ENCODE measurements around the gene TMEM123.

TMEM123 gene

DNA sequence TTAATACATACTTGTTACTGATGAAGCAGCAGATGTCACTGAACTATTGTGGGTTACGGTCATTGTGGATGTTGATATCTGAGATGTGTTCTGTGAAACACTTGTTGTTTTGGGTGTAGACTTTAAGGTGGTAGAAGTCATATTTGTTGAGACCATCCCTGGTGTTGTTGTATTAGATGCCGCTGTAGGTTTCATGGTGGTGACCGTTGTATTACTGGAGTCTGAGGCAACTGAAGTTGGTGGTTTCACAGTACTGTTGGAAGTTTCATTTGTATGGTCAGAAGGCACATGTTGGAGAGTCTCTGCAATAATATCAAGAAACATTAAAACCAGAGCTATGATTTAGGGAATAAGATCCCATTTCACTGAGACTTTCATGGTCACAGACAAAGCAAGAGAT, 50.7 kb downstream of the TMEM123 start:
- TF ChIP-seq, protein P1, sequence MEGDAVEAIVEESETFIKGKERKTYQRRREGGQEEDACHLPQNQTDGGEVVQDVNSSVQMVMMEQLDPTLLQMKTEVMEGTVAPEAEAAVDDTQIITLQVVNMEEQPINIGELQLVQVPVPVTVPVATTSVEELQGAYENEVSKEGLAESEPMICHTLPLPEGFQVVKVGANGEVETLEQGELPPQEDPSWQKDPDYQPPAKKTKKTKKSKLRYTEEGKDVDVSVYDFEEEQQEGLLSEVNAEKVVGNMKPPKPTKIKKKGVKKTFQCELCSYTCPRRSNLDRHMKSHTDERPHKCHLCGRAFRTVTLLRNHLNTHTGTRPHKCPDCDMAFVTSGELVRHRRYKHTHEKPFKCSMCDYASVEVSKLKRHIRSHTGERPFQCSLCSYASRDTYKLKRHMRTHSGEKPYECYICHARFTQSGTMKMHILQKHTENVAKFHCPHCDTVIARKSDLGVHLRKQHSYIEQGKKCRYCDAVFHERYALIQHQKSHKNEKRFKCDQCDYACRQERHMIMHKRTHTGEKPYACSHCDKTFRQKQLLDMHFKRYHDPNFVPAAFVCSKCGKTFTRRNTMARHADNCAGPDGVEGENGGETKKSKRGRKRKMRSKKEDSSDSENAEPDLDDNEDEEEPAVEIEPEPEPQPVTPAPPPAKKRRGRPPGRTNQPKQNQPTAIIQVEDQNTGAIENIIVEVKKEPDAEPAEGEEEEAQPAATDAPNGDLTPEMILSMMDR (IDR thresholded peaks at IDR 0.05): no peak

DNA sequence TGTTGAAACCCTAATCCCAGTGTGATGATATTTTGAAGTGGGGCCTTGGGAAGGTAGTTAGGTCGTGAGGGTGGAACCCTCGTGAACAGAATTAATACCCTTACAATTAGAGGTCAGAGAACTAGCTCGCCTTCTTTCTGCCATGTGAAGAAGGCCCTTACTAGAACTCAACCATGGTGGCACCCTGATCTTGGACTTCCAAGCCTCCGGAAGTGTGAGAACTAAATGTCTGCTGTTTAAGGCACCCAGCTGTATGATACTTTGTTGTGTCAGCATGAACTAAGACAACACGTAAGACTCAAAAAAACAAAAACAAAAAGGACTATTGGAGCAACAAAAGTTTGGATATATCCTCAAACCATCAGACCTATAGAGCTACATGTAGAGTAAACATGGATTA, 52.0 kb downstream of the TMEM123 start:
- TF ChIP-seq, protein P1 (IDR thresholded peaks at IDR 0.05): no peak

DNA sequence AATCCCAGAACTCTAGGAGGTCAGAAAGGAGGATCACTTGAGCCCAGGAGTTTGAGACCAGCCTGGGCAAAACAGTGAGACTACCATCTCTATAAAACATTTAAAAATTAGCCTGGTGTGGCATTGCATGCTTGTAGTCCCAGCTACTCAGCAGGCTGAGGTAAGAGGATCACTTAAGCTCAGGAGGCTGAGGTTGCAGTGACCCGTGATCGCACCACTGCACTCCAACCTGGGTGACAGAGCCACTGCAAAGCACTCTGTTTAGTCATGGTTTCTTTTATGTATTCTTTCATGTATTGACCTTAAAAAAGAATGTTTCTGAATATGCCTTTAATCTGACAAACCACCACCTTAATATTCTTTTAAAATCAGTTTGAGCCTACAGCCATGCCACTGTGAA, 53.4 kb downstream of the TMEM123 start:
- TF ChIP-seq, protein P1 (IDR thresholded peaks at IDR 0.05): no peak

DNA sequence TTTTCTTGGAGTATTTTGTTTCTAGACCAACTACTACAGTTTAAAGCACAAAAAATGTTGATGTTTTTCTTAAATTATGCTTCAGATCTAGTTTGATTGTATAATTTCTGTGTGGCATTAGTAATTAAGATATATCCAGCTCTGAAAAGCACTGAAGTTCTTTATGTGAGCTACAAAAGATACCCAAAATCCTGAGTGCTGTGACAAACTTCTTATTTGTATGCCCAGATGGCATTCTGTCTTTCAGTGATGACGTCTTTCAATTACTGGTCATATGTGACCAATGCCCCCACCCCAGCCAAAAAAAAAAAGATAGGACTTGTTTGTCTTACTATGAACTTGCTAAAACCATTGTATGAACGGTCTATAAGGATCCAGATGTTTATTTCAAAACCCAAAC, 54.3 kb downstream of the TMEM123 start:
- TF ChIP-seq, protein P1 (IDR thresholded peaks at IDR 0.05): no peak

DNA sequence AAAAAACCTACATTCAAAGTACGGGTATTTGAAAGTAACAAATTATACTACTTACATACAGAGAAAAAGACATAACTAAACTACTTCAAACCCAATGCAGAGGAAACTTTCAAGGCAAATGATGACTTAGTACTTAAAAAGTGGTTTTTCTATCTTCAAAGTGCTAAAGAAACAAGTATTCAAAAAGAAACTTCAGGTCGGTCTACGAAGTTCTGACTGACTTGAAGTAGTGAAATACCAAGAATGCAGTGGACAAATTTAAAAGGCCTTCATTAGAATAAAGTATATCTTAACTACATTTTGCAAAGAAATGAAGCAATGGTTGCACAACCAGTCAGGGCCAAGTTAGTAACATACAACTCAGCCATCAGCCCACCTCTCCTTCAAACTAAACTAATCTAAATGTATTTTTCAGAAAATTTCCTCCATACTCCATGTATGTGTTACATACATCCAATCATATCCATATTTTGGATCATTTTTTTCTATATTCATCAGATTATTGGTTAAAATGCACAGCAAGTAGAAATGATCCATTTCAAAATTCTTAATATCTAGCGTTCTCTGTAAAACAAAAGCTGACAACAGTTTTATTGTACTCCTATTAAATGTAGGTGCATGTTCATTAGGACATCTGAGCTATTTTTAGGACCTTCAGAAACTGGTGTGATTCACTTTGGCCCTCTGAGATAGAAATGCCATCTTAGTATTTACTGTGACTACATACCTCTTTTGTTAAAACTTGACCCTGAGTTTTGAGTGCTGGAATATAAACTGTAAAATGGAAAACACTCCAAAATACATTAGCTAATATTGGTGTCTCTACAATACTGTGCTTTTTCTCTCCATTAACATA, 55.6 kb downstream of the TMEM123 start:
- TF ChIP-seq, protein P1 (IDR thresholded peaks at IDR 0.05): no peak

DNA sequence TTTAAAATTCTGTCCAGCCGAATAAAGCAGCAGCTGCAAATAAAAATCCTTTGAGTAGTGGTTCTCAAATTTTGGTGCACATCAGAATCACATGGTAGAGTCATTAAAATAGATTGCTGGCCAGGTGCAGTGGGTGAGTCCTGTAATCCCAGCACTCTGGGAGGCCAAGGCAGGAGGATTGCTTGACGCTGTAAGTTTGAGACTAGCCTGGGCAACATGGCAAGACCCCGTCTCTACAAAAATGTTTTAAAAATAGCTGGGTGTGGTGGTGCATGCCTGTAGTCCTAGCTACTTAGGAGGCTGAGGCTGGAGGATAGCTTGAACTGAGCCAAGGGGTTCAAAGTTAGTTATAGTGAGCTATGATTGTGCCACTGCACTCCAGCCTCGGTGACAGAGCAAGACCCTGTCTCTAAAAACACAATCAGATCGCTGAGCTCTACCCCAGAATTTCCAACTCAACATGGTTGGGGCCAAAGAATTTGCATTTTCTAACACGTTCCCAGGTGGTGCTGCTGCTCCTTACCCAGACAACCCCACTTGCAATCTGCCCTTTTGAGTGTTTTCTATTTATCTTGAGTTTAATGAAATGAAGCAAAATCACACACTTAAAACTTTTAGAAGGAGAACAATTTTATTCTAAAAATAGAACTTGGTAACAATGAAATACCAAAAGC, 56.7 kb downstream of the TMEM123 start:
- TF ChIP-seq, protein P1 (IDR thresholded peaks at IDR 0.05): no peak

DNA sequence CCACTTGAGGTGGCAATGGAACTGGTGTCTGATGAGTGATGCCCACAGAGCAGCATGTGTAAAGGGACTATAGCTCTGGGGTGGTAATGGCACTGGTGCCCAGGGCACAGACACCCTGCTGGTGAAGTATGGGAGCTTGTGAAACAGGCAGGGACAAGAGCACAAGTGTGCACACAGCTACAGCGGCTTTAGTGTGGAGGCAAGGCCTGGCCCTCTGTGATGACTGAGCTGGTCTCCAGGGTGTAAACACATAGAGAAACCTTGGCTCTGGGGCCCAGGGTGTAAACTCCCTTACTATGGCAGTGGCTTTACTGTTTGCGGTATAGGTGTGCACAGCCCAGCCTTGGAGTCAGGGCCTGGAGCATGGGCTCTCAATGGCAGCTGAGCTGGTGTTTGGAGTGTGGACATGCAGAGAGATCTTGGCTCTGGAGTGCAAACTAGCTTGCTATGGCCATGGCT, 59.3 kb downstream of the TMEM123 start:
- TF ChIP-seq, protein P1 (IDR thresholded peaks at IDR 0.05): no peak

Measured in LNCAP (cell line).